Measurements from ENCODE around the gene MPO. TPM values are rescaled to one million over a fixed set of nuclear protein-coding genes. Genes with fewer than 3 reads are reported as not detected.

The MPO gene
- total RNA-seq, 6 experiments from 2014 or later: 0.26 to 4.2 (median 1.9) TPM; not detected in 2

DNA sequence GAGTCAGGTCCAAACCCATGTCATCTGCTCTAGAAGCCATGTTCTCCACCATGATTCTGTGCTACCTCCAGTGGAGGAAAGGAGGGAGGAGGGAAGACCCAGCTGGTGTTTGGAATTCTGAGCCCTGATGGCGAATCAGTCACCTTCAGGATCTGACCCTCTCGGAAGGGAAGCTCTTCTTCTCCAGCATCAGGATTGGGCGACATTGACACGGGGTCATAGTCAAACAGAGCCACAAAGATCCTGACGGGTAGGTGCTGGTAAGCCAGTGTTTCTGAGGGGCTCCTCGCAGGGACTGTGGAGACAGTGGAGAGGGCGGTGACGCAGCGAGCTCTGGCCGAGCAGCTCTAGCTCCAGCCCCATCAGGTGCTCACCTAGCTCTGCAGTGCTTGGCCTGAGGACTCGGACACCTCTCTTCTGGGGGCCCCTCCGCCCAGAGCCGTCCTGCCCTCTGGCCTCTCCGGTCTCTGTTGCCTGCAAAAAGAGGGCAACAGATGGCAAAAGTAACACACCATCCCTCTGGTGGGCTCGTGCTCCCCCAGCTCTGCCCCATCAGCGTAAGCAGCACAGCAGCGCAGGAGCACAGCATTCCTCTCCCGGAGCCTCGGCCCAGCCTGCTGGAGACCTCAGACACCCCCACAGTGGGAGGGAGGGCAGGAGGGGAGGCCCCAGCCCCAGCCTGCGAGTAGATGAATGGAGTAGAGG, 26.9 kb upstream of the MPO start:
- Histone ChIP-seq H3K4me1 (no peaks in the 10 kb centered on the region), H3K27ac (no peak overlapping the region), H3K36me3 (no peaks in the 10 kb centered on the region), H3K9me3 (no peaks in the 10 kb centered on the region), H3K4me3 (no peak overlapping the region), H3K27me3 (no peaks in the 10 kb centered on the region)
- intact Hi-C loops (cut with DNase I): no loop called here
- ATAC-seq: no peak
- 100% methylated on average over 1 of the region's 20 CpGs for WGBS (ENCODE audit: insufficient coverage, low coverage, low lambda C conversion rate, missing lambda C conversion rate)
- DNase-seq: peak in 1 of 3 donors; percentile 51
- TF ChIP-seq, protein P1, sequence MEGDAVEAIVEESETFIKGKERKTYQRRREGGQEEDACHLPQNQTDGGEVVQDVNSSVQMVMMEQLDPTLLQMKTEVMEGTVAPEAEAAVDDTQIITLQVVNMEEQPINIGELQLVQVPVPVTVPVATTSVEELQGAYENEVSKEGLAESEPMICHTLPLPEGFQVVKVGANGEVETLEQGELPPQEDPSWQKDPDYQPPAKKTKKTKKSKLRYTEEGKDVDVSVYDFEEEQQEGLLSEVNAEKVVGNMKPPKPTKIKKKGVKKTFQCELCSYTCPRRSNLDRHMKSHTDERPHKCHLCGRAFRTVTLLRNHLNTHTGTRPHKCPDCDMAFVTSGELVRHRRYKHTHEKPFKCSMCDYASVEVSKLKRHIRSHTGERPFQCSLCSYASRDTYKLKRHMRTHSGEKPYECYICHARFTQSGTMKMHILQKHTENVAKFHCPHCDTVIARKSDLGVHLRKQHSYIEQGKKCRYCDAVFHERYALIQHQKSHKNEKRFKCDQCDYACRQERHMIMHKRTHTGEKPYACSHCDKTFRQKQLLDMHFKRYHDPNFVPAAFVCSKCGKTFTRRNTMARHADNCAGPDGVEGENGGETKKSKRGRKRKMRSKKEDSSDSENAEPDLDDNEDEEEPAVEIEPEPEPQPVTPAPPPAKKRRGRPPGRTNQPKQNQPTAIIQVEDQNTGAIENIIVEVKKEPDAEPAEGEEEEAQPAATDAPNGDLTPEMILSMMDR (IDR thresholded peaks at IDR 0.05): no peak
- TF ChIP-seq POLR2A (IDR thresholded peaks at IDR 0.05): no peak

DNA sequence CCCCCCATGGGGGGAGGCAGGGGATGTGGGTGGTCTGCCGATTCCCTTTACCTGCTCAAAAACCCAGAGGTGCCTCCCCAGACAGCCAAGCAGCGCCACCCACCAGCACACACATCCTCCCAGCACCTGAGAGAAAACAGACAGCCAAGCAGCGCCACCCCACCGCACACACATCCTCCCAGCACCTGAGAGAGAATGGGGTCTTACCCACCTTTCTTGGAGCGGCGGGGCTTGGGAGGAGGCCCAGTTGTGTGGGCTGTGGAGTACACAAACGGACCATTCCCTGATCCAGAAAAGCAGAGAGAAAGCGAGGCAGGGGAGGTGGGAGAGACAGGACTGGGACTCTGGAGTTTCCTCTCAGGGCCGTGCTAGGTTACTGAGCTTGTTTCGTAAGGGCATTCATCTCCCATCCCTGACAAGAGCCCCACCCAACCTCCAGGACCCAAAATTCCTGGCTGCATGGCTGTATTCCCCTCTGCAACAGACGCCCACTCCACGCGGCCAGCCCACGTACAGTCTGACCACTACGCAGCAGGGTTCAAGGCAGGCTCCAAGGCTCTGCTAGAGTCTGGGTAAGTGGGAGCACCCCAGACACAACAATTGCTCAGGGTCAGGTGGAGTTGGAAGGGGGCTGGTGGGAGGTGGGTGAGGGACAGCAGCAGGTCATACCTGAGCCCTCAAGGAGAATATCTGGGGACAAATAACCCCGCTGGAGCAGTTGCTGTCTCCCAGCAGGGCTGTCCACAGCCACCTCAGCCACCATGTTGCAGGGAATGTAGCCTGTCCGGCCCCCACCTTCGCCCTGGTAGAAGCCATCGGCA, 25.6 kb upstream of the MPO start:
- Histone ChIP-seq H3K27ac (no peak overlapping the region), H3K27me3 (no peaks in the 10 kb centered on the region), H3K4me3 (no peak overlapping the region), H3K4me1 (no peaks in the 10 kb centered on the region), H3K36me3 (no peaks in the 10 kb centered on the region), H3K9me3 (no peaks in the 10 kb centered on the region)
- ATAC-seq (no peak), DNase-seq (peak in 1 of 3 donors; percentile 27)
- WGBS (ENCODE audit: insufficient coverage, low coverage, low lambda C conversion rate, missing lambda C conversion rate): 100% methylated on average over 4 of the region's 19 CpGs
- intact Hi-C loops (cut with DNase I): no loop called here
- TF ChIP-seq, protein P1 (IDR thresholded peaks at IDR 0.05): no peak
- no peak for TF ChIP-seq POLR2A (IDR thresholded peaks at IDR 0.05)

DNA sequence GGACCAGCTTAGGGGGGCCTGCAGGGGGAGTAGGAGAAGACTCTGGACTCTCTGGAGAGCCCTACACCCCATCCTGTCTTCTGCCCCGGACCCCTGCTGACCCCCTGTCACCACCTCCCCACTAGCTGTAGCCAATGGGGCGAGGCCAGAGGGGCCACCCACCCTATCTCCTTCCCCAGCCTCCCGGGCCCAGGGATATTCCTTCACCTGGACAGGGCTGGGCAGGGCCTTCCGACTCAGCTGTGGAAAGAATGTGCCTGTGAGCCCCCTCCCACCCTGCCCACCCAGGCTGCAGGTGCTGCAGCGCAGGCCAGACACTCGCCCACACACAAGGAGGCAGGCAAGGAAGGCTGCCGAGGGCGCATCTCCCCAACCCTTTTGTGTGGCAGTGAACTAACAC, 24.9 kb upstream of the MPO start:
- Histone ChIP-seq H3K4me3 (no peak overlapping the region), H3K4me1 (no peaks in the 10 kb centered on the region), H3K9me3 (no peaks in the 10 kb centered on the region), H3K27me3 (no peaks in the 10 kb centered on the region), H3K36me3 (no peaks in the 10 kb centered on the region), H3K27ac (no peak overlapping the region)
- ATAC-seq (no peak), DNase-seq (no peak)
- intact Hi-C loops (cut with DNase I): no loop called here
- WGBS (ENCODE audit: insufficient coverage, low coverage, low lambda C conversion rate, missing lambda C conversion rate): 93% methylated on average over 3 of the region's 8 CpGs
- TF ChIP-seq POLR2A (IDR thresholded peaks at IDR 0.05): no peak
- TF ChIP-seq, protein P1 (IDR thresholded peaks at IDR 0.05): no peak

DNA sequence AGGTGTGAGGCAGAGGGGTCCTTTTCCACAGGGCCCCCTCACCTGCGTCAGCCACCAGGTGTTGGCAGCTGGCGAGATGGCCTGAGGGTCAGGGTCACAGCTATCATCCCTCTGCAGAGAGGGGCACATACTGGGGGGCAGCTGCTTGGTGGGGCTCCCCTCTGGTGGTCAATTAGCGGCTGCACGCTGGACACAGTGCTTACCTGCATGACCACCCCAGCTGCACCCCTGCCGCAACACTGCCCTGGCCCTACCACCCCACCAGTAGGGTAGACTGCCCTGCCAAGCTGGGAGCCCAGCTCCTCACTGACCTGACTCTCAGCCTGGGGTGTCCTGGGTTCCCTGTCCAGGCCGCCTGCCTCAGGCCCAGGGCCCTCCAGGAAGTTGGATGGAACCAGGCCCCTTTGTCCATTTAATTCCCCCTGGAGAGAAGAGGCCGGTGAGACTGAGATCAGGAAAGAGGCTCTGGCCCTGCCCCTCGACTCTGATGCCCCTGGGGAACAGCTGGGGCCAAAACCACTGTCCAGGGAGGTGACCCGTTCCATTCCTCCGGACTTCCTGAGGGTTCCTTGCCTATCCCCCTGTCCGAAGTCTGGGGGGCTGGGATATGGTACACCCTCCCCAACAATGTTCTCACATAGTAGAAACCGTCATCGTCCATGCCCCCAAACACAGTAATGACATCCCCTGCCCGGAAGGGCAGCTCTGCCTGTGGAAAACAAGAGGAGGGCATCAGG, 24.2 kb upstream of the MPO start:
- no peak for ATAC-seq
- Histone ChIP-seq H3K9me3 (no peaks in the 10 kb centered on the region), H3K4me3 (no peak overlapping the region), H3K36me3 (no peaks in the 10 kb centered on the region), H3K27me3 (no peaks in the 10 kb centered on the region), H3K4me1 (no peaks in the 10 kb centered on the region), H3K27ac (no peak overlapping the region)
- 80% methylated on average over 1 of the region's 14 CpGs for WGBS (ENCODE audit: insufficient coverage, low coverage, low lambda C conversion rate, missing lambda C conversion rate)
- DNase-seq: peak in 1 of 3 donors; percentile 42
- TF ChIP-seq POLR2A (IDR thresholded peaks at IDR 0.05): no peak
- TF ChIP-seq, protein P1 (IDR thresholded peaks at IDR 0.05): no peak
- intact Hi-C loops (cut with DNase I): loop anchor here in 1 of 2 donors (5.0 kb wide), 1 partner anchor 142 kb away; no protein-coding TSS in a partner anchor
